Measurements from ENCODE around the gene CALHM6. TPM values are rescaled to one million over a fixed set of nuclear protein-coding genes. Genes with fewer than 3 reads are reported as not detected.

Gene CALHM6
- total RNA-seq, 1 experiment from 2014 or later, result not detected

GRCh38 chr6:116447496-116448011, 13.6 kb upstream of the CALHM6 start:
- no peak overlapping the region for H3K27ac ChIP-seq (ENCODE audit: low read depth, low read length)
- H3K9me2 ChIP-seq (ENCODE audit: insufficient read depth), result no peaks in the 10 kb centered on the region
- ChIA-PET POLR2A (no interaction called here), RAD21 (ENCODE audit: low non-redundant PET in 1 of 2, low total read pairs in 2 of 2, uncharacterized antibody in 2 of 2, unreplicated experiment in 2 of 2) (no interaction called here), CTCF (no interaction called here)
- H3K4me2 ChIP-seq (ENCODE audit: low read length), result no peak overlapping the region
- no peaks in the 10 kb centered on the region for H4K20me1 ChIP-seq (ENCODE audit: insufficient read depth)
- H3K9ac ChIP-seq (ENCODE audit: low read length), result no peak overlapping the region
- intact Hi-C loops (cut with micrococcal nuclease), result no loop called here
- TF ChIP-seq ZNF274 (IDR thresholded peaks at IDR 0.05; ENCODE audit: low read depth, low read length) (no peak), EZH2phosphoT487 (IDR thresholded peaks at IDR 0.05; ENCODE audit: borderline replicate concordance) (no peak), ELF1 (IDR thresholded peaks at IDR 0.05; ENCODE audit: borderline replicate concordance, low read depth) (no peak), EZH2 (IDR thresholded peaks at IDR 0.05) (no peak), MAX (IDR thresholded peaks at IDR 0.05) (no peak), REST (IDR thresholded peaks at IDR 0.05; ENCODE audit: low read depth) (no peak), SRF (IDR thresholded peaks at IDR 0.05; ENCODE audit: low read depth) (no peak), ZBTB33 (IDR thresholded peaks at IDR 0.05; ENCODE audit: extremely low read depth, insufficient replicate concordance, low read length) (no peak), EGR1 (IDR thresholded peaks at IDR 0.05; ENCODE audit: low read depth) (no peak), POLR2A (IDR thresholded peaks at IDR 0.05; ENCODE audit: borderline replicate concordance, extremely low read depth, insufficient read depth, insufficient read length) (no peak), CBX3 (IDR thresholded peaks at IDR 0.05; ENCODE audit: low read depth) (no peak), POLR2AphosphoS5 (IDR thresholded peaks at IDR 0.05; ENCODE audit: low read depth, low read length) (no peak), YY1 (IDR thresholded peaks at IDR 0.05; ENCODE audit: extremely low read depth, insufficient replicate concordance, low read depth, low read length) (no peak), RAD21 (IDR thresholded peaks at IDR 0.05; ENCODE audit: low read depth) (no peak), CEBPB (IDR thresholded peaks at IDR 0.05; ENCODE audit: low read depth) (no peak)
- H3K9me3 ChIP-seq (ENCODE audit: control insufficient read depth in 1 of 2, insufficient read depth in 1 of 2, low read depth in 1 of 2, low read length in 2 of 2), result no peaks in the 10 kb centered on the region
- no peaks in the 10 kb centered on the region for H3K36me3 ChIP-seq (ENCODE audit: control insufficient read depth in 1 of 2, insufficient read depth in 2 of 2, low read length in 2 of 2)
- no peaks in the 10 kb centered on the region for H3K4me1 ChIP-seq (ENCODE audit: control insufficient read depth in 1 of 2, insufficient read depth in 2 of 2, low read length in 2 of 2)
- no peaks in the 10 kb centered on the region for H3K27me3 ChIP-seq (ENCODE audit: insufficient read depth, low read length)
- H2AFZ ChIP-seq (ENCODE audit: low read depth, low read length, poor library complexity, severe bottlenecking), result no peak overlapping the region
- no peaks in the 10 kb centered on the region for H3K79me2 ChIP-seq (ENCODE audit: insufficient read depth, low read length)
- no peak overlapping the region for H3K4me3 ChIP-seq (replicated peaks in 1 of 2; ENCODE audit: low read depth in 1 of 2, low read length in 2 of 2)
- ATAC-seq (no peak), DNase-seq (ENCODE audit: low read depth, low spot score) (no peak)
- no TSS peak for BruUV-seq (replicated peaks)
